Activated T-cell treated with anti-CD3 and anti-CD28 coated beads, Interleukin-2, amount 50 U/mL, for 4 hours (primary cell): ENCODE results near the gene TNFRSF4. TPM values are rescaled to one million over a fixed set of nuclear protein-coding genes. Genes with fewer than 3 reads are reported as not detected.

Source experiments
- ATAC-seq, 2 donors: fragments of 200-7000 bp; cut with Tn5 transposase; one replicate each; pipeline ENCODE4 v1.10.0; 2021
- DNase-seq: peaks from one replicate; pipeline ENCODE4 v3.0.0-alpha.2; 2020
- H3K27me3 Mint-ChIP-seq: one replicate; pipeline ENCODE4 v1.8.0; 2021; ENCODE audit warnings: low read depth, mixed read lengths
- H3K36me3 Mint-ChIP-seq: one replicate; pipeline ENCODE4 v1.8.0; 2022; ENCODE audit warnings: mixed read lengths; ENCODE audit not compliant: insufficient read depth
- H3K4me1 Mint-ChIP-seq: one replicate; pipeline ENCODE4 v1.8.0; 2021; ENCODE audit warnings: low read depth, mixed read lengths
- H3K4me3 Mint-ChIP-seq: one replicate; pipeline ENCODE4 v1.8.0; 2021; ENCODE audit warnings: mild to moderate bottlenecking, moderate library complexity, mixed read lengths
- H3K9me3 Mint-ChIP-seq: one replicate; pipeline ENCODE4 v1.8.0; 2021; ENCODE audit warnings: mixed read lengths
- total RNA-seq, 3 donors: library from RNA; stranded (reverse); gene quantifications; one replicate each; pipeline ENCODE4 v1.2.1, GENCODE V29; 2021

TNFRSF4 gene
- total RNA-seq, 3 donors from 2014 or later, result 480 to 735 (median 495) TPM

GRCh38 chr1:1165485-1165884 is 48.5 kb downstream of the TNFRSF4 start:
- Mint-ChIP-seq H3K4me1 (peaks cover 8% of the 10 kb centered on the region), H3K27me3 (peaks cover 3% of the 10 kb centered on the region), H3K9me3 (no peaks in the 10 kb centered on the region), H3K4me3 (no peak overlapping the region), H3K36me3 (no peaks in the 10 kb centered on the region)
- DNase-seq (no peak), ATAC-seq (no peak)

- H3K36me3 Mint-ChIP-seq, result no peaks in the 10 kb centered on the region
- no peaks in the 10 kb centered on the region for H3K9me3 Mint-ChIP-seq
- H3K4me3 Mint-ChIP-seq, result no peak overlapping the region
- H3K27me3 Mint-ChIP-seq, result no peaks in the 10 kb centered on the region
- H3K4me1 Mint-ChIP-seq, result peaks cover 4% of the 10 kb centered on the region
- ATAC-seq, result no peak
- DNase-seq, result no peak
Observed at GRCh38 chr1:1164701-1165451, 49.1 kb downstream of the TNFRSF4 start.

GRCh38 chr1:1164361-1164700 is 49.6 kb downstream of the TNFRSF4 start:
- DNase-seq (no peak), ATAC-seq (no peak)
- no peaks in the 10 kb centered on the region for H3K9me3 Mint-ChIP-seq
- H3K4me1 Mint-ChIP-seq, result peaks cover 2% of the 10 kb centered on the region
- H3K4me3 Mint-ChIP-seq, result no peak overlapping the region
- H3K36me3 Mint-ChIP-seq, result no peaks in the 10 kb centered on the region
- H3K27me3 Mint-ChIP-seq, result no peaks in the 10 kb centered on the region

- H3K27me3 Mint-ChIP-seq, result no peaks in the 10 kb centered on the region
- H3K36me3 Mint-ChIP-seq, result no peaks in the 10 kb centered on the region
- DNase-seq, result no peak
- H3K4me3 Mint-ChIP-seq, result no peak overlapping the region
- H3K4me1 Mint-ChIP-seq, result peaks cover 2% of the 10 kb centered on the region
- no peaks in the 10 kb centered on the region for H3K9me3 Mint-ChIP-seq
- no peak for ATAC-seq
Observed at GRCh38 chr1:1163538-1164070, 50.3 kb downstream of the TNFRSF4 start.

- Mint-ChIP-seq H3K4me1 (peaks cover 2% of the 10 kb centered on the region), H3K9me3 (no peaks in the 10 kb centered on the region), H3K4me3 (no peak overlapping the region), H3K27me3 (no peaks in the 10 kb centered on the region), H3K36me3 (no peaks in the 10 kb centered on the region)
- DNase-seq, result no peak
- no peak for ATAC-seq
Observed at GRCh38 chr1:1162597-1163537, 51.1 kb downstream of the TNFRSF4 start.

- H3K27me3 Mint-ChIP-seq, result no peaks in the 10 kb centered on the region
- DNase-seq (no peak), ATAC-seq (no peak)
- no peaks in the 10 kb centered on the region for H3K9me3 Mint-ChIP-seq
- no peak overlapping the region for H3K4me3 Mint-ChIP-seq
- H3K4me1 Mint-ChIP-seq, result peaks cover 2% of the 10 kb centered on the region
- no peaks in the 10 kb centered on the region for H3K36me3 Mint-ChIP-seq
Observed at GRCh38 chr1:1161683-1162079, 52.3 kb downstream of the TNFRSF4 start.

Other genes with a start within 250 kb of the TNFRSF4 start
- gene PLEKHN1, start 247.7 kb downstream of the TNFRSF4 start, total RNA-seq, result 1 to 10 TPM; 1.6 to 2.4 (median 1.9) TPM
- gene PERM1, start 232.1 kb downstream of the TNFRSF4 start, total RNA-seq, result not detected
- 1 to 10 TPM; 1.3 to 3.0 (median 2.7) TPM for gene HES4, start 214.1 kb downstream of the TNFRSF4 start, total RNA-seq
- gene ISG15, start 200.7 kb downstream of the TNFRSF4 start, total RNA-seq, result 10 to 100 TPM; 22.3 to 23.7 (median 22.9) TPM
- gene AGRN, start 194.0 kb downstream of the TNFRSF4 start, total RNA-seq, result 10 to 100 TPM; 12.0 to 18.0 (median 15.2) TPM
- under 1 TPM in 1 of 3 donors, not detected in 2; 0.16 TPM for gene RNF223, start 139.8 kb downstream of the TNFRSF4 start, total RNA-seq
- gene C1orf159, start 98.1 kb downstream of the TNFRSF4 start, total RNA-seq, result 10 to 100 TPM; 22.3 to 27.6 (median 26.8) TPM
- not detected for gene TTLL10, start 40.3 kb downstream of the TNFRSF4 start, total RNA-seq
- gene TNFRSF18, start 7.6 kb downstream of the TNFRSF4 start, total RNA-seq, result 100 to 1,000 TPM; 102 to 212 (median 155) TPM
- 100 to 1,000 TPM; 191 to 242 (median 193) TPM for gene SDF4, start 17.8 kb upstream of the TNFRSF4 start, total RNA-seq
- gene B3GALT6, start 18.1 kb upstream of the TNFRSF4 start, total RNA-seq, result 10 to 100 TPM; 38.0 to 40.8 (median 39.0) TPM
- 1 to 10 TPM; 1.6 to 2.2 (median 2.1) TPM for gene C1QTNF12, start 32.6 kb upstream of the TNFRSF4 start, total RNA-seq
- 10 to 100 TPM; 89.3 to 93.6 (median 91.2) TPM for gene UBE2J2, start 59.7 kb upstream of the TNFRSF4 start, total RNA-seq
- 1 to 10 TPM; 2.8 to 3.9 (median 3.2) TPM for gene SCNN1D, start 66.3 kb upstream of the TNFRSF4 start, total RNA-seq
- 10 to 100 TPM; 28.4 to 37.6 (median 30.1) TPM for gene ACAP3, start 93.8 kb upstream of the TNFRSF4 start, total RNA-seq
- 10 to 100 TPM; 38.9 to 40.7 (median 39.5) TPM for gene PUSL1, start 94.4 kb upstream of the TNFRSF4 start, total RNA-seq
- gene INTS11, start 110.5 kb upstream of the TNFRSF4 start, total RNA-seq, result 100 to 1,000 TPM; 164 to 181 (median 172) TPM
- gene CPTP, start 110.6 kb upstream of the TNFRSF4 start, total RNA-seq, result 10 to 100 TPM; 16.0 to 18.4 (median 18.1) TPM
- gene TAS1R3, start 117.1 kb upstream of the TNFRSF4 start, total RNA-seq, result under 1 TPM; 0.15 to 0.29 (median 0.19) TPM
- gene DVL1, start 135.3 kb upstream of the TNFRSF4 start, total RNA-seq, result 10 to 100 TPM; 70.7 to 74.6 (median 72.1) TPM
- under 1 TPM; 0.41 to 0.53 (median 0.47) TPM for gene MXRA8, start 144.4 kb upstream of the TNFRSF4 start, total RNA-seq
- 100 to 1,000 TPM; 218 to 244 (median 220) TPM for gene AURKAIP1, start 161.1 kb upstream of the TNFRSF4 start, total RNA-seq
- 100 to 1,000 TPM; 112 to 127 (median 118) TPM for gene CCNL2, start 185.2 kb upstream of the TNFRSF4 start, total RNA-seq
- gene MRPL20, start 193.1 kb upstream of the TNFRSF4 start, total RNA-seq, result 100 to 1,000 TPM; 254 to 300 (median 271) TPM
- under 1 TPM in 1 of 3 donors, not detected in 2; 0.15 TPM for gene ANKRD65, start 207.1 kb upstream of the TNFRSF4 start, total RNA-seq
- under 1 TPM; 0.18 to 0.58 (median 0.19) TPM for gene VWA1, start 221.5 kb upstream of the TNFRSF4 start, total RNA-seq
- 1 to 10 TPM in 1 of 3 donors, under 1 TPM in 2; 0.33 to 1.1 (median 0.74) TPM for gene ATAD3C, start 235.5 kb upstream of the TNFRSF4 start, total RNA-seq